Liver (tissue), 9 donors: ENCODE results near the gene USH2A. TPM values are rescaled to one million over a fixed set of nuclear protein-coding genes. Genes with fewer than 3 reads are reported as not detected.
A peak's percentile ranks its signal among the peaks of the same experiment; 100 is the strongest.

ENCODE experiments used
- DNase-seq: peaks from one replicate; pipeline ENCODE4 v3.0.0-alpha.2; 2017; ENCODE audit warnings: low spot score
- H3K27ac ChIP-seq, 2 donors: one replicate each; pipeline ENCODE4 v1.7.0; 2013; ENCODE audit warnings: inconsistent platforms in 2 of 2, low read length in 2 of 2, control low read depth in 1 of 2, low read depth in 1 of 2, mild to moderate bottlenecking in 1 of 2
- H3K27me3 ChIP-seq, 4 donors: one replicate each; pipeline versions ENCODE4 v1.6.1 to v1.7.0; 2013; ENCODE audit warnings: low read length in 3 of 4, inconsistent platforms in 1 of 4, mild to moderate bottlenecking in 1 of 4, moderate library complexity in 1 of 4; ENCODE audit not compliant: control insufficient read depth in 4 of 4, insufficient read depth in 4 of 4
- H3K36me3 ChIP-seq, 4 donors: one replicate each; pipeline versions ENCODE4 v1.6.1 to v1.7.0; 2013; ENCODE audit warnings: low read length in 3 of 4, mild to moderate bottlenecking in 3 of 4, low read depth in 1 of 4, moderate library complexity in 1 of 4; ENCODE audit not compliant: control insufficient read depth in 4 of 4, insufficient read depth in 3 of 4
- H3K4me1 ChIP-seq, 4 donors: one replicate each; pipeline versions ENCODE4 v1.6.1 to v1.7.0; 2013; ENCODE audit warnings: low read length in 3 of 4, mild to moderate bottlenecking in 3 of 4, moderate library complexity in 1 of 4; ENCODE audit not compliant: control insufficient read depth in 4 of 4, insufficient read depth in 4 of 4
- H3K4me3 ChIP-seq, 3 donors: one replicate each; pipeline versions ENCODE4 v1.6.1 to v1.7.0; 2013; ENCODE audit warnings: low read length in 3 of 3, control low read depth in 1 of 3, low read depth in 1 of 3, mild to moderate bottlenecking in 1 of 3
- H3K9ac ChIP-seq, 2 donors: one replicate each; pipeline ENCODE4 v1.7.0; 2013; ENCODE audit warnings: low read length in 2 of 2, mild to moderate bottlenecking in 2 of 2, moderate library complexity in 2 of 2, control low read depth in 1 of 2, low read depth in 1 of 2
- H3K9me3 ChIP-seq, 4 donors: one replicate each; pipeline versions ENCODE4 v1.6.1 to v1.7.0; 2013; ENCODE audit warnings: low read length in 3 of 4; ENCODE audit not compliant: control insufficient read depth in 4 of 4
- ATF3 ChIP-seq: IDR thresholded peaks from 2 replicates; pipeline ENCODE4 v1.6.1; 2016; ENCODE audit warnings: antibody characterized with exemption
- EGR1 ChIP-seq, 2 donors: IDR thresholded peaks; 2 replicates each; pipeline ENCODE4 v1.6.1; 2016 to 2018; ENCODE audit warnings: antibody characterized with exemption in 2 of 2, low read depth in 2 of 2
- FOXA1 ChIP-seq: IDR thresholded peaks from 2 replicates; pipeline ENCODE4 v1.6.1; 2016; ENCODE audit warnings: antibody characterized with exemption
- FOXA2 ChIP-seq: IDR thresholded peaks from 2 replicates; pipeline ENCODE4 v1.6.1; 2016; ENCODE audit warnings: antibody characterized with exemption
- GABPA ChIP-seq, 2 donors: IDR thresholded peaks in 1 of 2; conservative IDR thresholded peaks in 1 of 2; 2 replicates each; pipeline ENCODE4 v1.6.1; 2016; ENCODE audit warnings: antibody characterized with exemption in 2 of 2, mild to moderate bottlenecking in 1 of 2, moderate library complexity in 1 of 2
- HNF4A ChIP-seq, 2 donors: conservative IDR thresholded peaks; 2 replicates each; pipeline ENCODE4 v1.6.1; 2016; ENCODE audit warnings: antibody characterized with exemption in 2 of 2, mild to moderate bottlenecking in 2 of 2
- JUND ChIP-seq, 2 donors: IDR thresholded peaks; 2 replicates each; pipeline ENCODE4 v1.6.1; 2016; ENCODE audit warnings: antibody characterized with exemption in 2 of 2
- NR2F2 ChIP-seq: IDR thresholded peaks from 2 replicates; pipeline ENCODE4 v1.6.1; 2016; ENCODE audit warnings: antibody characterized with exemption
- RAD21 ChIP-seq, 2 donors: IDR thresholded peaks; 2 replicates each; pipeline ENCODE4 v1.6.1; 2016; ENCODE audit warnings: antibody characterized with exemption in 2 of 2, mild to moderate bottlenecking in 2 of 2
- REST ChIP-seq: IDR thresholded peaks from 2 replicates; pipeline ENCODE4 v1.6.1; 2016; ENCODE audit warnings: antibody characterized with exemption, mild to moderate bottlenecking
- RXRA ChIP-seq, 2 donors: IDR thresholded peaks; 2 replicates each; pipeline ENCODE4 v1.6.1; 2017 to 2018; ENCODE audit warnings: antibody characterized with exemption in 2 of 2, mild to moderate bottlenecking in 1 of 2
- SP1 ChIP-seq: IDR thresholded peaks from 2 replicates; pipeline ENCODE4 v1.6.1; 2018; ENCODE audit warnings: antibody characterized with exemption, mild to moderate bottlenecking
- TAF1 ChIP-seq: conservative IDR thresholded peaks from 2 replicates; pipeline ENCODE4 v1.6.1; 2016; ENCODE audit warnings: antibody characterized with exemption, mild to moderate bottlenecking
- YY1 ChIP-seq: IDR thresholded peaks from 2 replicates; pipeline ENCODE4 v1.6.1; 2016; ENCODE audit warnings: antibody characterized with exemption, mild to moderate bottlenecking
- ZBTB33 ChIP-seq: IDR thresholded peaks from 2 replicates; pipeline ENCODE4 v1.6.1; 2016; ENCODE audit warnings: antibody characterized with exemption
- WGBS: extraction: QIAGEN DNeasy Blood & Tissue Kit; methylation state at CpG from one replicate; pipeline ENCODE4 v1.1.7; 2013; 5-methylcytosine and 5-hydroxymethylcytosine counted together
- polyA plus RNA-seq, 2 donors: library from polyadenylated mRNA; stranded (reverse) in 1 of 2; unstranded in 1 of 2; fragments of 200-250 nt in 1 of 2; fragments of >200 nt in 1 of 2; fragmentation: Nextera tagmentation in 1 of 2; extraction: Ambion mirVana in 1 of 2; gene quantifications; one replicate each; pipeline versions ENCODE4 v1.2.1 to v1.2.3, GENCODE V29; 2013 to 2015
- total RNA-seq, 2 donors: library from RNA; depleted of rRNA; stranded (reverse); fragments of >200 nt; gene quantifications; one replicate each; pipeline ENCODE4 v1.2.3, GENCODE V29; 2014
- TF ChIP-seq, protein P1 (sequence below): fragments of 150-350 bp; IDR thresholded peaks from 2 replicates; pipeline ENCODE4 v1.5.1; 2017; ENCODE audit warnings: improper control_type of control experiment, low read depth, low read length; ENCODE audit not compliant: missing input control
- TF ChIP-seq, protein P2 (sequence below): IDR thresholded peaks from 2 replicates; pipeline ENCODE4 v1.6.1; 2016; ENCODE audit warnings: antibody characterized with exemption
- donor health status: healthy.
- donor health status: healthy.
- donor health status: healthy.
- donor health status: healthy.
- donor health status: healthy.

The USH2A gene
- total and polyA plus RNA-seq, 4 donors, result 0.14 to 1.0 (median 0.31) TPM

GRCh38 chr1:215637041-215637573, 786.1 kb downstream of the USH2A start:
- Histone ChIP-seq H3K4me1 (peaks cover 6 to 83% (median 56%) of the 10 kb centered on the region in 4 donors), H3K36me3 (peaks cover 0 to 8% (median 5%) of the 10 kb centered on the region in 4 donors), H3K9me3 (no peaks in the 10 kb centered on the region), H3K27ac (peak overlapping the region; percentile 78 to 81), H3K9ac (peak overlapping the region in 1 of 2 donors; percentile 65), H3K27me3 (no peaks in the 10 kb centered on the region), H3K4me3 (peak overlapping the region; percentile 7 to 22 (median 14))
- WGBS, result 23% methylated on average over 7 of the region's 7 CpGs
- no peak for DNase-seq
- TF ChIP-seq GABPA (IDR thresholded peaks at IDR 0.05 in 1 of 2, conservative IDR thresholded peaks at IDR 0.05 in 1 of 2), result no peak
- no peak for TF ChIP-seq TAF1
- peak; percentile 11 for TF ChIP-seq YY1
- TF ChIP-seq SP1, result peak; percentile 29
- peak in 1 of 2 donors; percentile 38 for TF ChIP-seq RAD21 (IDR thresholded peaks at IDR 0.05)
- peak in 1 of 2 donors; percentile 42 for TF ChIP-seq RXRA (IDR thresholded peaks at IDR 0.05)
- peak; percentile 28 for TF ChIP-seq FOXA2
- no peak for TF ChIP-seq ATF3
- no peak for TF ChIP-seq EGR1 (IDR thresholded peaks at IDR 0.05; ENCODE audit: low read depth in 2 of 2)
- TF ChIP-seq, protein P1, sequence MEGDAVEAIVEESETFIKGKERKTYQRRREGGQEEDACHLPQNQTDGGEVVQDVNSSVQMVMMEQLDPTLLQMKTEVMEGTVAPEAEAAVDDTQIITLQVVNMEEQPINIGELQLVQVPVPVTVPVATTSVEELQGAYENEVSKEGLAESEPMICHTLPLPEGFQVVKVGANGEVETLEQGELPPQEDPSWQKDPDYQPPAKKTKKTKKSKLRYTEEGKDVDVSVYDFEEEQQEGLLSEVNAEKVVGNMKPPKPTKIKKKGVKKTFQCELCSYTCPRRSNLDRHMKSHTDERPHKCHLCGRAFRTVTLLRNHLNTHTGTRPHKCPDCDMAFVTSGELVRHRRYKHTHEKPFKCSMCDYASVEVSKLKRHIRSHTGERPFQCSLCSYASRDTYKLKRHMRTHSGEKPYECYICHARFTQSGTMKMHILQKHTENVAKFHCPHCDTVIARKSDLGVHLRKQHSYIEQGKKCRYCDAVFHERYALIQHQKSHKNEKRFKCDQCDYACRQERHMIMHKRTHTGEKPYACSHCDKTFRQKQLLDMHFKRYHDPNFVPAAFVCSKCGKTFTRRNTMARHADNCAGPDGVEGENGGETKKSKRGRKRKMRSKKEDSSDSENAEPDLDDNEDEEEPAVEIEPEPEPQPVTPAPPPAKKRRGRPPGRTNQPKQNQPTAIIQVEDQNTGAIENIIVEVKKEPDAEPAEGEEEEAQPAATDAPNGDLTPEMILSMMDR, result peak; percentile 15
- TF ChIP-seq HNF4A (conservative IDR thresholded peaks at IDR 0.05), result peak in 1 of 2 donors; percentile 52
- no peak for TF ChIP-seq REST
- peak; percentile 35 for TF ChIP-seq ZBTB33
- peak; percentile 46 for TF ChIP-seq FOXA1
- TF ChIP-seq, protein P2, sequence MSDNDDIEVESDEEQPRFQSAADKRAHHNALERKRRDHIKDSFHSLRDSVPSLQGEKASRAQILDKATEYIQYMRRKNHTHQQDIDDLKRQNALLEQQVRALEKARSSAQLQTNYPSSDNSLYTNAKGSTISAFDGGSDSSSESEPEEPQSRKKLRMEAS, result no peak
- TF ChIP-seq JUND (IDR thresholded peaks at IDR 0.05), result peak in 1 of 2 donors; percentile 38
- TF ChIP-seq NR2F2, result no peak
